NCI-H460 (cell line): Measurements from ENCODE around the gene CEP44. TPM values are rescaled to one million over a fixed set of nuclear protein-coding genes. Genes with fewer than 3 reads are reported as not detected.
"Not testable (repeated sequence)": the region's sequence is repeated elsewhere in the genome, so short reads cannot be mapped to it uniquely, and the experiment has no call there.

Source experiments
- DNase-seq: peaks from one replicate; pipeline ENCODE4 v3.0.0-alpha.2; 2016; ENCODE audit warnings: low read depth; ENCODE audit errors: extremely low read depth
- total RNA-seq: library from RNA; depleted of rRNA; stranded (reverse); fragments of >200 nt; shearing (Covaris generic); gene quantifications from 2 replicates; pipeline ENCODE4 v1.2.3, GENCODE V29; 2014

The CEP44 gene
- total RNA-seq, 1 experiment from 2014 or later, result 19.6 TPM

GRCh38 chr4:174277433-174277832 is 6.3 kb upstream of the CEP44 start:
- no peak for DNase-seq

GRCh38 chr4:174278467-174278866 is 5.2 kb upstream of the CEP44 start:
- no peak for DNase-seq

- no peak for DNase-seq
Measured at GRCh38 chr4:174279433-174280155, 4.1 kb upstream of the CEP44 start.

- DNase-seq, result no peak
Measured at GRCh38 chr4:174281182-174281737, 2.5 kb upstream of the CEP44 start.

- DNase-seq, result no peak
Measured at GRCh38 chr4:174281901-174282300, 1.8 kb upstream of the CEP44 start.

GRCh38 chr4:174282836-174283506 is 740 bp upstream of the CEP44 start:
- peak; percentile 86 for DNase-seq

GRCh38 chr4:174284487-174284886 is 776 bp downstream of the CEP44 start:
- DNase-seq, result no peak

GRCh38 chr4:174286870-174287269 is 3.2 kb downstream of the CEP44 start:
- no peak for DNase-seq

- no peak for DNase-seq
Measured at GRCh38 chr4:174292473-174292872, 8.8 kb downstream of the CEP44 start.

- not testable (repeated sequence) for DNase-seq
Measured at GRCh38 chr4:174294641-174295040, 10.9 kb downstream of the CEP44 start.

- DNase-seq, result not testable (repeated sequence)
Measured at GRCh38 chr4:174295142-174295541, 11.4 kb downstream of the CEP44 start.

GRCh38 chr4:174303687-174304086 is 20.0 kb downstream of the CEP44 start:
- DNase-seq, result no peak

- no peak for DNase-seq
Measured at GRCh38 chr4:174304664-174305063, 21.0 kb downstream of the CEP44 start.

- DNase-seq, result no peak
Measured at GRCh38 chr4:174305961-174306360, 22.2 kb downstream of the CEP44 start.

- no peak for DNase-seq
Measured at GRCh38 chr4:174307694-174308093, 24.0 kb downstream of the CEP44 start.

GRCh38 chr4:174312993-174313392 is 29.3 kb downstream of the CEP44 start:
- no peak for DNase-seq

GRCh38 chr4:174314274-174314673 is 30.6 kb downstream of the CEP44 start:
- no peak for DNase-seq

- no peak for DNase-seq
Measured at GRCh38 chr4:174314770-174315169, 31.1 kb downstream of the CEP44 start.

GRCh38 chr4:174316546-174316945 is 32.8 kb downstream of the CEP44 start:
- no peak for DNase-seq

GRCh38 chr4:174316954-174317353 is 33.2 kb downstream of the CEP44 start:
- no peak for DNase-seq

GRCh38 chr4:174317531-174317930 is 33.8 kb downstream of the CEP44 start:
- DNase-seq, result peak; percentile 3
